SK-N-MC (cell line): ENCODE data around the gene LY6G6D.

Source experiments
- EZH2 ChIP-seq: fragments of 200-600 bp; sonication (generic); IDR thresholded peaks from one replicate; pipeline ENCODE4 v1.6.1; 2017; ENCODE audit warnings: antibody characterized with exemption
- FOXP2 ChIP-seq: optimal IDR thresholded peaks from 2 replicates; pipeline ENCODE3; 2011; ENCODE audit warnings: mild to moderate bottlenecking, moderate library complexity; ENCODE audit not compliant: insufficient read depth; ENCODE audit errors: extremely low read length, control extremely low read depth
- POLR2AphosphoS5 ChIP-seq: IDR thresholded peaks from 2 replicates; pipeline ENCODE4 v1.6.1; 2012; ENCODE audit warnings: mild to moderate bottlenecking, low read depth, low read length, borderline replicate concordance

DNA sequence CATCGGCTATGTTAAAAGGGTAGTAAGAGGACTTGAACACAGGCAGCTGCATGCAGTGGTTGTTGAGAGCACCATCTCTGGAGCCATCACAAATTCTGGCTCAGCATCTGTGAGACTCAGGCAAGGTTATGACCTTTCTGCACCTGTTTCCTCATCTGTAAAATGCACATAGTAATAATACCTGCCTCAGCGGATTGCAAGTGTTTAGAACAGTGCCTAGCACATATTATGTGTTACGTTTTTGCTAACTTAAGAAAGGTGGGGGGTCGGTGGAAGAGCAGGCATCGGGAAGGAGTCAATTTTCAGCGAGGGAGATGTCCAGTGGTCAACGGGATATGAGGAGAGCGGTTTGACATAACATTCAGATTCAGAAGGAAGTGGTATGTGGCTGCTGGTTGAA, 37.2 kb upstream of the LY6G6D start:
- TF ChIP-seq EZH2 (no peak), POLR2AphosphoS5 (no peak), FOXP2 (no peak)
